WI38 (cell line): ENCODE data around the gene XRN1.
"Not testable (repeated sequence)": the region's sequence is repeated elsewhere in the genome, so short reads cannot be mapped to it uniquely, and the experiment has no call there.

Experiments used
- H3K4me3 ChIP-seq: 2 replicates; pipeline ENCODE4 v1.5.1; 2011; ENCODE audit warnings: low read depth, mild to moderate bottlenecking, control low read depth, low read length
- TF ChIP-seq, protein P1 (sequence below): IDR thresholded peaks from 2 replicates; pipeline ENCODE4 v1.5.1; 2012; ENCODE audit warnings: low read depth, mild to moderate bottlenecking, control low read depth, low read length

XRN1 gene

DNA sequence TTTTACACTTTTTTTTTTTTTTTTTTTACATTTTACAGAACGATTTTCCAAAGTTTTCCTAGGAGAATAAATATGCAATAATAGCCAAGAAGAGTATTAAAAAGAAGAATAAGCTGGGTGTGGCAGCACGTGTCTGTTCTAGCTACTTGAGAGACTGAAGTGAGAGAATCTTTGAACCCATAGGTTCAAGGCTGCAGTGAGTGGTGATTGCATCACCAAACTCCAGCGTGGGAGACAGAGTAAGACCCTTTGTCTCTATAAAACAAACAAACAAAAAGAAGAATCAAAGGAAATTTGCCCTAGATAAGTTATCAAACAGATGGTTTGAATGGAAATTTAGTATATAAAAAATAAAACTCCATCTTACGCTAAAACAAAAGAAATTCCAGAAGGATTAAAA lies 13.3 kb downstream of the XRN1 start:
- H3K4me3 ChIP-seq, result no peak overlapping the region
- TF ChIP-seq, protein P1, sequence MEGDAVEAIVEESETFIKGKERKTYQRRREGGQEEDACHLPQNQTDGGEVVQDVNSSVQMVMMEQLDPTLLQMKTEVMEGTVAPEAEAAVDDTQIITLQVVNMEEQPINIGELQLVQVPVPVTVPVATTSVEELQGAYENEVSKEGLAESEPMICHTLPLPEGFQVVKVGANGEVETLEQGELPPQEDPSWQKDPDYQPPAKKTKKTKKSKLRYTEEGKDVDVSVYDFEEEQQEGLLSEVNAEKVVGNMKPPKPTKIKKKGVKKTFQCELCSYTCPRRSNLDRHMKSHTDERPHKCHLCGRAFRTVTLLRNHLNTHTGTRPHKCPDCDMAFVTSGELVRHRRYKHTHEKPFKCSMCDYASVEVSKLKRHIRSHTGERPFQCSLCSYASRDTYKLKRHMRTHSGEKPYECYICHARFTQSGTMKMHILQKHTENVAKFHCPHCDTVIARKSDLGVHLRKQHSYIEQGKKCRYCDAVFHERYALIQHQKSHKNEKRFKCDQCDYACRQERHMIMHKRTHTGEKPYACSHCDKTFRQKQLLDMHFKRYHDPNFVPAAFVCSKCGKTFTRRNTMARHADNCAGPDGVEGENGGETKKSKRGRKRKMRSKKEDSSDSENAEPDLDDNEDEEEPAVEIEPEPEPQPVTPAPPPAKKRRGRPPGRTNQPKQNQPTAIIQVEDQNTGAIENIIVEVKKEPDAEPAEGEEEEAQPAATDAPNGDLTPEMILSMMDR, result no peak

- TF ChIP-seq, protein P1, result no peak
- H3K4me3 ChIP-seq, result no peak overlapping the region
These were observed 14.7 kb downstream of the XRN1 start for GRCh38 chr3:142433110-142433509.

DNA sequence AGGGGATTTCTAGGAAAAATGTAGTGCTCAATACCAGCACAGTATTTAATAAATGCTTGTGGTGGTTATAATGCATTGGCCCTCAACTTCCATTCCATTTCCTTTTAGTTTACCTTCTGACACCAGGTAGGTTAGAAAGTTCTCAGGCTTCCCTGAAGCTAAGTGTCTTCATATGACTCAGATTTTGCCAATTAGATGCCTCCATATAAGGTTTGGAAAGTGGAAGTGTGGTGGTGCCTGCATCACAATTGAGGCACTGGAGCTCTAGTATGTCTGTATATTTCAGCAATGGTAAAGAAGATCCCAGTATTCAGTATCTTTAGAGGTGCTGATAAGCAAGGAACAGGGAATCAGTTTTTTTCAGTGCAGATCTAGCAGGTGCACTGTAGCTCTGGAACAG lies 18.3 kb downstream of the XRN1 start:
- H3K4me3 ChIP-seq, result no peak overlapping the region
- TF ChIP-seq, protein P1, result no peak

DNA sequence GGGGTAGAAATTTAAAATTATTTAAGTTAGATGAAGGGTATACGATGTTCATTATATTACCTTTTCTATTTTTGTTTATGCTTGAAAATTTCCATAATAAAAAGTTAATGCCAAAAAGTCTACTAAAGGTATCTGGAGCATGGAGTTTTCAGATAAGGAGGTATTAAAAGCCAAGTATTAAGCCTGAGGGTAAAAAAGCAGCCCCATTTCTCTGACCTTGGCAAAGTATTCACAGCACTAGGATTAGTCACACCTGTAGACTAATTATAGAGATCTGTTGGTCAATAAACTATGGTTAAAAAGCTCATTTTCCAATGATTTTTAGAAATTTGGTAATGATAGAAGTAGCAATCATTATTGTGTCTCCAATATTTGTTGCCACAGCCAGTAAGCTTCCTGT lies 23.1 kb downstream of the XRN1 start:
- TF ChIP-seq, protein P1, result no peak

GRCh38 chr3:142418926-142419592 lies 28.8 kb downstream of the XRN1 start:
- no peak overlapping the region for H3K4me3 ChIP-seq
- TF ChIP-seq, protein P1, result no peak

More for the DNA sequence above, 23.1 kb downstream of the XRN1 start:
- H3K4me3 ChIP-seq, result no peak overlapping the region

DNA sequence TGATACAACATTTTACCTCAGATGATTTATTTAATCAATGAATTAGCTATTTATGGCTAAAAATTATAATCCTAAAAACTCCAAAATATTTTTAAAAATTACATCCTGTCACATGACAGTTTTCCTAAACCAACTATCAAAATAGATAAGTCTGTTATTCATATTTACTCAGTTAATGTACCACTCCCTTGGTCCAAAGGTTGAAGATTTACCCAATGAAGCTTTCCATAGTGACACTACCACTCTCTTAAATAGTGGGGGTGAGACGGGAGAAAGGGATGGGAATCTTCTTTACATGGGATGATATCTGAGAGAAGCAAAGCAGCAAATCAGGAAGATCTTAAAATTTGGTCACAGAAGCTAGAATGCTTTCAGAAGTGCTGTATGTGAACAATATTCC lies 30.5 kb downstream of the XRN1 start:
- TF ChIP-seq, protein P1, result no peak
- no peak overlapping the region for H3K4me3 ChIP-seq

DNA sequence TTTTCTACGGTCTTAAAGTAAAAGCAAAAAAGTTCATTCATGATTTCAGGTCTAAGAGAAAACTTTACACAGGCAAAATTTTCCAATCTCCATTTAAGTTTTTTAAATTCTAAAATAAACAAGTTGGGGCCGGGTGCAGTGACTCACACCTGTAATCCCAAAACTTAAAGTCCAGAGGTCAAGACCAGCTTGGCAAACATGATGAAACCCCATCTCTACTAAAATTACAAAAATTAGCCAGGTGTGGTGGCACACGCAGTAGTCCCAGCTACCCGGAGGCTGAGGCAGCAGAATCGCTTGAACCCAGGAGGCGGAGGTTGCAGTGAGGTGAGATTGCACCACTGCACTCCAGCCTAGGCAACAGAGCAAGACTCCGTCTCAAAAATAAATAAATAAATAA lies 47.3 kb downstream of the XRN1 start:
- H3K4me3 ChIP-seq, result not testable (repeated sequence)
